GM19467 (cell line): ENCODE data around the gene LRFN4.

ENCODE experiments used
- ATAC-seq: cut with Tn5 transposase; IDR thresholded peaks from one replicate; pipeline ENCODE4 v1.9.1; 2021; ENCODE audit warnings: mild to moderate bottlenecking, moderate library complexity; ENCODE audit not compliant: unreplicated experiment

Gene LRFN4

DNA sequence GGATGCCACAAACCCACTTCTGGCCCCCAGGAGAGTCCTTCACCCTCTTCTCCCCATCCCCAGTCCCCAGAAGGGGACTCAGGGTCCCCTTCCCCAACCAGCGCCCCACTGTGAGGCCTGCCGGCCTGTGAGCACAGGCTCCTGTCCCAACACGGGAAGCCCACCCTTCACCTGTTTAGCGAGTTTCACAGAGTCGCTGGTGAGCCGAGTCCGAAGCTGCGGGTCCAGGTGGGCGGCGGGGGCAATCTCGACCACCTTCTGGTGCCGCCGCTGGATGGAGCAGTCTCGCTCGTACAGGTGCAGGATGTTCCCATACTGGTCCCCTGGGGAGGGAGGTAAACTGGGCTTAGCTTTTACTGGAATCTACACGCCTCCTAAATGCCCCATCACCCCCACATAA, 13.3 kb downstream of the LRFN4 start:
- no peak for ATAC-seq

DNA sequence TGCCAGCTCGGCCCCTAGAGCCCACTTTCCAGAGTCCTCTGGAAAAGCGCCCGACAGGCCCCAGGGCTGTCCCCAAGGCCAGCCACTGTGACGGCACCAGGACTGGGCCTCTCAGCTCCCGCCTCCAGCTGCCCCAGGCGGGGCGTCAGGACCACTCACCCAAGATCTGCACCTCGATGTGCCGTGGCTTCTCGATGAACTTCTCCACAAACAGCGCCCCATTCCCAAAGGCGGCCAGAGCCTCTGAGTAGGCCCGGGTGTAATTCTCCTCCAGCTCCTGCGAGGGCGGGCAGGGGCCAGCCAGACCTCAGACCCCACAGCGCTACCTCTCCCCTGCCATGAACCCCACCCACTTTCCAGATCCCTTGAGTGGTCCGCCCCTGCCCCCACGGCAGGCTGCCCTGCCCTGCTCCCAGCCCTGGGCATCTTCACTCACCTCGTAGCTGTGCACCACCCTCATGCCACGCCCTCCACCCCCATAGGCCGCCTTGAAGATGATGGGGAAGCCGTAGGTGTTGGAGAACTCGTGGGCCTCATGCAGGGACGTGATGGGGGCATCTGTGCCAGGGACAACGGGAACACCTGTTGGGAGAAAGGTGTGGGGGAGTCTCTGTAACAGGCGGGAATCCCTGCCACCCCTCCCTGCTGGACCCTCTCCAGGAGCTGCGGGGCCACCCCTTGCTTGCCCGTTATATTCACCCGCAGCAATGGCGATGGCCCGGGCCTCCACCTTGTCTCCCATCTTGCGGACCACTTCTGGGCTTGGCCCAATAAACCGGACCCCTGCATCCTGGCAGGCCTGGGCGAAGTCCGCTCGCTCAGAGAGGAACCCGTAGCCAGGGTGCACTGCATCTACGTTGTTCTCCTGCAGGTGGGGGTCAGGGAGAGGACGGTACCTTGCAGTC, 14.0 kb downstream of the LRFN4 start:
- no peak for ATAC-seq

DNA sequence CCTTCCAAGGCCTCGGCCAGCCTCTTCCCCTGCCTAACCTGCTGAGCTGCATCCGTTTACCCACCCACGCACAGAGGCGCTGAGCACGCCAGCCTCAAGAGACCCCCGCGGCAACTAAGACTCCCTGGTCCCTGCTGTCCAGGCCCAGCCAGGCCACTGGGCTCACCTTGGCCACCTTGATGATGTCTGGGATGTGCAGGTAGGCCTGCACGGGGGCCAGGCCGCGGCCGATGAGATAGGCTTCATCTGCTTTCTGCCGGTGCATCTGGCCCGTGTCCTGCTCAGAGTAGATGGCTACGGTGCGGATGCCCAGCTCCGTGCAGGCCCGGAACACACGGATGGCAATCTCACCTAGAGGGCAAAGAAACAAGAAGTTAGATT, 14.6 kb downstream of the LRFN4 start:
- no peak for ATAC-seq

DNA sequence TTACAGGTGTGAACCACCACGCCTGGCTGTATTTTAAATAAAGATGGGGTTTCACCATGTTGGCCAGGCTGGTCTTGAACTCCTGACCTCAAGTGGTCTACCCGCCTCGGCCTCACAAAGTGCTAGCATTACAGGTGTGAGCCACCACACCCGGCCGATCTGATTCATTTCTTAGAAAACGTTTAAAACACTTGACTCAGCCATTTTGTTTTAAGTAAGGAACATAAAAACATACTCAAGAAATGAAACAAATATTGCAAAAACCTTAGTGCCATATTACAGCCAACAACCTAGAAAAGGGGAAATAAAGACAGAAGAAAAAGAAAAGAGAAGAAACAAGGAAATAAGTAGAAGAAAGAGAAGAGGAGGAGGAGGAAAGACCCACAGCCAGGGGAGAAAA, 17.4 kb downstream of the LRFN4 start:
- no peak for ATAC-seq

DNA sequence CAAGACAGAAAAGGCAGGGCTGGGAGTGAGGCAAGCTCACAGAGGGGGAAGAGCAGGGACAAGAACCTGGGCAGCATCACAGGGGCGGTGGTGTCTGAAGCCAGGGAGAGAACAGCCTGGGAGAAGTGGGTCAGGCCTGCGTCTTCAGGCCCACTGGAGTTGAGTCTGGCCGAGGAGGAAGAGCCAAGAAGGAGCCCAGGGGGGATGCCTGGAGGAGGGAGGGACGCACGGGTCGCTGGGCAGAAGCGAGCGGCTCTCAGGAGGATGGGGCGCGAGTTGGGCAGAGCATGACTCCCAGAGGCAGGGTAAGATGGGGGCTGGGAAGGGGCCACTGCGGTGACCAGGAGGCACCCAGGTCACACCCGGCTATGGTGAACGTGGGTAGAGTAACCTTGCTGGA, 18.5 kb downstream of the LRFN4 start:
- ATAC-seq, result no peak

DNA sequence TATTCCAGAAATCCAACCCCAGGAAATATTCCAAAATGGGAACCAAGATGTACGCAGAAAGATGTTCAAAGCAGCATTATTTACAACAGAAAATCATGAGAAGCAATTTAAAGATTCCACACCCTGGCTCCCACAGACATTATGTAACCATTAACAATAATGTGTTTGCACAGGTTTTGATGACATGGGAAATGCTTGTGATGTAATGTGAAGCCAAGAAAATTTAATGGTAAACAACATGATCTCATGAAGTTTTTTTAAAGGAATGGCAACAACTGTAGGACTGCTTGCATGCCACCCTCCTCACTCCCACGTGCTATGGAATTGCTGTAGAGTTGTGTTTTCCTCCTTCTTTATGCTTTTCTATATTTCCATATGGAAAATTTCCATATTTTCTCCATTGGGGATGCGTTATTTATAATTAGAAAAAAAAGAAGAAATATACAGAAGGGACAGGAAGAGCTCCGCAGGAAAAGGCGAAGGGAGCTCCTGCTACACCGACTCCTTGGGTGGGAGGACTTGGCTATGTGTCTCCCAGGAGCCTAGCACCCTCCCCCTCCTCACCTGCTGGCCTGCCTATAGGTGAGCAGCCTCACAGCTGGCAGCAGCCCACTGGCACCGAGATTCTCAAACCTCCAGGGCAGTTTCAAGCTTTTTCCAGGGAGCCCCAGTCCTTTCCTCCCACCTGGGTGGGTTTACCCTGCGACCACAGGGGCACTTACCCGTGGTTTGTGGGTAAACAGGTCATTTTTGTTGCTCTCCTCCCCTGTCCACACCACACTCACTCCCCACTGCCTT, 20.9 kb downstream of the LRFN4 start:
- ATAC-seq, result no peak

DNA sequence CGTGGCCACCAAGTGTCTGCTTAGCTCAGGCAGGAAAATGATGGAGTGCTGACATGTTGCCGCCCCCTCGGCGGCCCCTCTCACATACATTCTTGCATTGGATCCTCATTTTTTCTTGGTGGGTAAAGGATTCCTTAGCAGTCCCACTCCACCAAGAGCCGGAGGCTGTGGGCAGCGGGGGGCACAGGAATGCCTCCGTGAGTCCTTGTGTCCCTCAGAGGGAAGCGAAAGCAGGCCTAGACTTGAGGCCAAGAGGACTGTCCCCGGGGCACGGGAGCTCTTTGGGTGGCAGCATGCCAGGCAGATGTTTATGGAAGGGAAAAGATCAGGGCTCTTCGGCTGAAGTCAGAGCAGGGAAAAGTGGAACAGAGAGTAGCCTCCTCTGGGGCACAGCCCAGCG, 21.6 kb downstream of the LRFN4 start:
- no peak for ATAC-seq

DNA sequence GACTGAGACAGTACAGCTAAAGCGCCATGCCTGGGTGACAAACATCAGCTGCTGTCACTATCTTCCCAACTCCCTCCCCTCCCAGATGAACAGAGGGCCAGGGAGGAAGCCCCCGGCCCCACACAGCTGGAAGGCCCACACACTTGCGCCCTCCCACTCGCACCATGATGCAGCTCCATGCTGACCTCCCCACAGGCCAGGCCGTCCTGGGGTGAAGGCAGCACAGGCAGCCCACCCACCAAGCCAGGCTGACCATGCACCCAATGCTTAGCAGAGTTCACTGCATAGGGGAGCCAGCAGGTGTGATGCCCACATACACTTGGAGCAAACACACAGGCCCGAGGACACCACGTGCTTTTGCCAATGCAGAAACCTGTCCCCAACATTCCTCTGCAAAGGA, 22.1 kb downstream of the LRFN4 start:
- no peak for ATAC-seq

DNA sequence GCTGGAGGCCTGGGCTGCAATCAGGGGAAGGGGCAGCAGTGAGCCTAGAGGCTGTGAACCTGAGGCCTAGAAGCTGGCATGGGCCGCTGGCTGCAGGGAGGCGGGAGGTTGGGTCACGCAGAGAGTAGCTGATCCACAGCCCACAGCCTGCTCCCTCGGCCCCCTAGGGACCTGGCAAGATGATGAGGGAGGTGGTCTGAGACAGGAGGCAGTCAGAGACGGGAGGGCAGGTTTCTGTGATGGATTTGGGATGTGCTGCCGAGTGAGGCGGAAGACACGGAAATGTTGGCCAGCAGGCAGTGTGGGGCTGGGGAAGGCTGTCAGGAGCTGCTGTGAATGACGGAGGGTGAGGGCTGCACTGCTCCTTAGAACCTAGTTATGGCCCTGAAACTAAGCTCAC, 22.7 kb downstream of the LRFN4 start:
- no peak for ATAC-seq

DNA sequence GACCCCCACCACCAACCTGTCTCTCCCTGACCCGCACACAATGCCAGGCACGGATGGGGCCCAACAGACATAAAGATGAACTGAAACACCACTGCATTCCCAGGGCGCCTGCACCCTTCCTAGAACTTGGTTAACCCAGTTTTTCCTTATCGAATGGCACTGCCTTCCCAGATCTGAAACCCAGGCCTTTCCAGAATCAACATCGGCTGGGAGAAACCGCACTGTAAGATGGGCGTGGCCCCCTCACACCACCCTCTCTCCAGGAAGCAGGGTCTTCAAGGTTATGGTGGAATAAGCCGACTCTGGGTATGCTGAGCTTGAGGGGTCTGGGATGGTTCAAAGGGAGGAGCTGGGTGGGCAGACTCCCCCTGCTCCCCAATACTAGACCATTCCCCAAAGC, 23.1 kb downstream of the LRFN4 start:
- no peak for ATAC-seq

DNA sequence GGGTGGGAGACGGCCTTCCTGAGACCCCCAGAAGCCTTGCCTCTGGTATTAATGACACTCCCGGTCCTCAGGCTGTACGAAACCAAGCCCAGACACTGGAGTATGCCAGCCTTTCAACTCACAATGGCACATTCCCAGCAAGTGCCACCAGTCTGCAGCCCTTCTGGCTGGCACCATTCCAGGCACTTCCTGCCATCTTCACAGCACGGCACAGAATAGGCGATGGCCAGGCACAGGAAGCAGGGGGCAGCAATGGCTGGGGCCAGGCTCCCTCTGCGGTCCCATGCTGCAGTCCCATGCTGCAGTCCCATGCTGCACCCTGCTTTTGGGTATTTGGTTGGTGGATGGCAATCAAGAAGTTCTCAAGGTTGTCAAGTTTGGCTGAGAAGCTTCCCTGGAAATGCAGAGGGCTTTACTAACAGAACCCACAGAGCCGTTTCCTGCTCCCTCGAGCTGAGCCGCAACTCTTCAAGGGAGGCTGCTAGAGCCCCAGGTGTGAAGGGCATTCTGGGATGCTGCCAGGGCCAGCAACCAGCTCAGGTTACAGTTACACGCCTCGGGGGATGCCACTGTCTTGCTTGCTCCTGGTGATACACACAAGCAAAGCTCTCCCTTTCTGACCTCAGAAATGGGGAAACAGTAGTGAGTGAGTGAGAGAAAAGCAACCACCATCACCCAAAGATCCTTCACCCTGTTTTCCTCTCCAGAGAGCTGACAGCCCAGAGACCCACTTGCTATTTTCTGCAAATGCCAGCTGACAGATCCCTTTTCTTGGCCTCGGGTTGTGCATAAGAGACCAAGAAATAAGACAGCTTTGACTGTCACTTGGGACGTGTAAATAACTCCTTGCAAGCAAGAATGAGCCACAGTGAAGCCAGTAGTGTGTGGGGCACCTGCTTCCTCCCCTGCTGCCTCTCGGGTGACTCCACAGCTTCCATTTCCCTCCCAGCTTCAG, 23.9 kb downstream of the LRFN4 start:
- no peak for ATAC-seq

DNA sequence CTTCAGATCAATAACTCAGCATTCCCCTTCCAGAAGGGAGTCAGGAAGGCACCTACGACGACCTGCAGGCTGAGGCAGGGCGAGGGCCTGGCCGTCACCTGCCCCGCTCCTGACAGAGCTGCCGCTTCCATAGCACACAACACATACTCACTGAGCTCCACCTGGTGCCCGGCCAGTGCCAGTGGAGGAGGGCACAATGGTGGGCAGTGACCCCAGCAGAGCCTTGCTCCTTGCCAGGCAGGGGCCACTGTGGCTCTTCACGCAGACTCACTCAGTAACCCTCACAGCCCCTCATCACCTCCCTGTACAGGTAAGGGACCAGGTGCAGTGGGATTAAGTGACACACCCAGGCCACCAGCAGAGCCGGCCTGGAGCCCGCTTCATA, 24.6 kb downstream of the LRFN4 start:
- ATAC-seq, result no peak

DNA sequence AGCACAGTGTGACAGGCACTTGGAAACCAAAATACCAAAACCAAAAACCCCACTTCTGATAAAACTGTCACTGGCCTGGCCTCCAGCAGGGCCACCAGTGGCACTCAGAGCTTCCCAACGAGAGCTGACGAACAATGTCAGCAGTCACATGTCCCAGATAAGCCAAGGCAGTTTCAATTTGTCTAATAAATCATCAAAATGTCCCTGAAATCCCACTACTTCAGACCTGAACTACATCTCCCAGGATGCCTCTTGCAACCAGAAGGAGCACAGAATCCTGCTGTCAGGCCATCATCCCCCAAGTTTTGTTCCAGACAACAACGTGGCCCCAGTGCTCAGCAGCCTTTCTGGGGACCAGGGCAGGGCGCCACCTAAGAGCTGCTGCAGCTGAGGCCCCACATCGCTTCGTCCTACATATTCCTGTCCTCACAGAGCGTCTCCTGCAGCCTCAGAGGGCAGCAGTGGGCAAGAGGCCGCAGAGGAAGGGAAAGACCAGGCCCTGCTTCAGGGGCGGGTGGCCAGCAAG, 25.1 kb downstream of the LRFN4 start:
- ATAC-seq, result no peak

DNA sequence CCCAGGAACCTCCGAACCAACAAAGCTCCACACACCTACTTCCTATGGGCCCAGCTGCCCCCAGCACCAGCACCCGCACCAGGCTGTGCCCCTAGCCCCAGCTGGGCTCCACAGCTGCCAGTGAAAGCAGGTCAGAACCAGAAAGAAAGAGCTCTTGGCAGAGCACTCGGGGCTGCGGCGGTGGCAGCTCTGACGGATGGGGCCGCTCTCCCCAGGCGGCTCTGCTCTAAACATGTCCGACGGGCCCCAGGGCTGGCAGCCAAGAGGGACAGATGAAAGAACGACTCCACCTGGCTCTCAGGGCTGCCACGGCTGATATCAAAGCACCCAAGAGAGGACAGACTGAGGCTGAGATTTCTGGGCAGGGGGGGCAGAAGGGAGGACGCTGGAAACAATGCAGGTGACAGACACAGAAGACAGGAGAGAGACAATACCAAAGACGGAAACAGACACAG, 25.7 kb downstream of the LRFN4 start:
- ATAC-seq, result no peak

DNA sequence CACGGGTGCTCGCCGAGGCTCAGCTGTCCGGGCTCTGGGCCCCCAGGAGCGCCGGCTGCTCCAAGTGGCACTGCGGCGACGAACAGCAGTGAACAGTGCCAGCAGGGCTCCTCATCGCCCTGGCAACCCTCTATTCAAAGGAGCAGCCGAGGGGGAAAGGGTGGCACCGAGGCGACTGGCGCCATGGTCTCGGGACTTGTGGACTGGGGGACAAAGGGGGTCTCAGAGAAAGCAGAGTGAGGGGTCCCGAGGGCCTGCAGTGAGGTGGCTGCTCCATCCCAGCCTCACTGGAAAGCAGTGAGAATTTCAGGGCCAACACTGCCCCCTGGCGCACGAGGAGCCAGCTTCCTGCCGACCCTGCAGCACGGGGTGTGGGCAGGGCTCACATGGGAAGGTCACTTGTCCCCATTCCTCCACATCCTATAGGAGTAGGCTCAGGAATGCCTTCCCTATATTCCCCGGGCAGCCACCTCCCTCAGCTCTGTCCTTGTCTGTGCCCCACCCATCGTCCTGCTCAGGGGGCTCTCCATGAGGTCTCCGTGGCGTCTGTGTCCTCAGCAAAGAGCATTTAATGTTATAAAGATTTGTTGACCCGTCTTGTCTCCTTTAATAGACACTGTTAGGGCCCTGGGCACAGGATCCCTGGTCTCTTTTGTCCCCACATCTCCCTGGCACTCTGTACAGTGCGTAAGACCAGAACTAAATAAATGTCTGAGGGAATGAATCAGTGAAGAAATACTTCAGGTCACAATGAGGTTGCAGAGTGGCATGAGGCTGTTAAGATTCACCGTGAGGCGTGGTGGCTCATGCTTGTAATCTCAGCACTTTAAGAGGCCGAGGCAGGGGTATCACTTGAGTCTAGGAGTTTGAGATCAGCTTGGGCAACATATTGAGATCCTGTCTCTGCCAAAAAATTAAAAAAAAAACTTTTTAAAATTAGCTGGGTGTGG, 26.4 kb downstream of the LRFN4 start:
- no peak for ATAC-seq

DNA sequence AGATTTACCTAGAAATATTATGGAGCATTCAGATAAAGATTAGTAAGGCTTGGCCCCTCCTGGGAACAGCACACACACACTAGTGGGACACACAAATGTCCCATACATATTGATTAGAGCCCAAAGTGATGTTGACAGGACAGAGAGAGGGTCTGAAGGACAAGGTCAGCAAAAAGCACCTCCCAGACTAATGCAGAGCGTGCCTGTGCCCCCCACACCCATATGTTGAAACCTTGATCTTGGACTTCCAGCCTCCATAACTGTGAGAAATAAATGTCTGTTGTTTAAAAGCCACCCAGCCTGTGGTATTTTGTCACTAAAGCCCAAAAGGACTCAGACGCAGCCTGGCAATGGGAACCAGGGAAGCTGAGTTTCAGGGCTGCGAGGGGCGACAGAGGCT, 27.6 kb downstream of the LRFN4 start:
- ATAC-seq, result no peak

DNA sequence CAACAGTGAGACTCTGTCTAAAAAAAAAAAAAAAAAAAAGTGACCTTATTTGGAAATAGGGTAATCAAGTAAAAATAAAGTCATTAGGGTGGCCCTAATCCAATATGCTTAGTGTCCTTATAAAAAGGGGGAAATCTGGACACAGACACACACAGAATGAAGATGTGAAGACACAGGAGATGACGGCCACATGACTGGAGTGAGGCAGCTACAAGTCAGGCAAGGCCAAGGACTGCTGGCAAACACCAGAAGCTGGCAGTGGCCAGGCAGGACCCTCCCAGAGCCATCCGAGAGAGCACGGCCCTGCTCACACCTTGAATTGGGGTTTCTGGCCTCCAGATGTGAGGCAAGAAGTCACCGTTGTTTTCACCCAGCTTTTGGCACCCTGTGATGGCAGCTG, 28.6 kb downstream of the LRFN4 start:
- ATAC-seq, result no peak

DNA sequence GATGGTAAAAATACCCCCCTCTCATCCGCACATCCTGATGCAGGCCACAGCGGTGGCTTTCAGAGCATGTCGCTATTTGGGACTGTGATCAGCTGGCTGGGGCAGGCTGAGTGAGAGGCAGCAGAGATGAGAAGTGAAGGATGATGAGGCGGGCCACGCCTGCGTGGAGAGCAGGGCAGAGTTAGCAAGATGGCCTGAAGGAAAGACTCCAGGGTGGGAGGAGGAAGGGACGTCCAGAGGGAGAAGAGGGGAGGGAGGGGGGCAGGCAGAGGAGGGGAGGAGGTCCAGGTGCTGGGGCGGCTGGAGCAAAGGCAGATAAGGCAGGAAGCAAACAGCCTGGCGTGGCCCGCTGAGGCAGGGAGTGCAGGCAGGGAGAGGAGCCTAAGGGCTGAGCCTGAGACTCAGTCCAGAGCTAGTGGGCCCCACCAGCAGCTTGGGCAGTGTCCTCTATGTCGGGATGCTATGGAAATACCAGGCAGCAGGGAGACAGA, 29.1 kb downstream of the LRFN4 start:
- no peak for ATAC-seq

DNA sequence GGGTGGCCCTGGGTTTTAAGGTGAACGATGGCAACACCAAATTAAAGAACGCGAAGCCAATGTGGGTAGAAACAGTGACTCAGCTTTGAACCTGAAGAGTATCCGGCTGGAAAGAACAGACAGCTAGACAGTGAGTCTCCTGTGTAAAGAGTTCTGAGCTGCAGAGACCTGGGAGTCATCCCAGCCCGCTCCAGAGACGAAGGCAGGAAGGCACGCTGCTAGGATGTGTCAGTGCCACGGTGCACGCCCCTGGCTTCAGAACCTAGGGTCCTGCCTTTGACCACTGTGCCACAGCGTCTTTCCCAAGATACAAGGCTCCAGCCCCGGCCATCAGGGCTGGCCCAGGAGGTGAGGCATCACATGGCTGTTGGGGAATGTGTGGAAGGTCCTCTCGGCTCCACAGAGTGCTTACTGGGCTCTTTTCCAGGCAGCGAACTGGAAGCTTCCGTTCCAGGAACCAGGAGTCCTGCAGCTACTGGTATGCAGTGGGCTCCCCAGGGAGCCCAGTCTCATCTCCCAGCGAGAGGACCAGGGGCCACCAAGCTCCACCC, 29.9 kb downstream of the LRFN4 start:
- ATAC-seq, result no peak
